ENCODE results near the gene SYNDIG1.

GRCh38 chr20:24705486-24705885, 236.1 kb downstream of the SYNDIG1 start:
- TF ChIP-seq POLR2A (IDR thresholded peaks at IDR 0.05): no peak
- TF ChIP-seq, protein P1, sequence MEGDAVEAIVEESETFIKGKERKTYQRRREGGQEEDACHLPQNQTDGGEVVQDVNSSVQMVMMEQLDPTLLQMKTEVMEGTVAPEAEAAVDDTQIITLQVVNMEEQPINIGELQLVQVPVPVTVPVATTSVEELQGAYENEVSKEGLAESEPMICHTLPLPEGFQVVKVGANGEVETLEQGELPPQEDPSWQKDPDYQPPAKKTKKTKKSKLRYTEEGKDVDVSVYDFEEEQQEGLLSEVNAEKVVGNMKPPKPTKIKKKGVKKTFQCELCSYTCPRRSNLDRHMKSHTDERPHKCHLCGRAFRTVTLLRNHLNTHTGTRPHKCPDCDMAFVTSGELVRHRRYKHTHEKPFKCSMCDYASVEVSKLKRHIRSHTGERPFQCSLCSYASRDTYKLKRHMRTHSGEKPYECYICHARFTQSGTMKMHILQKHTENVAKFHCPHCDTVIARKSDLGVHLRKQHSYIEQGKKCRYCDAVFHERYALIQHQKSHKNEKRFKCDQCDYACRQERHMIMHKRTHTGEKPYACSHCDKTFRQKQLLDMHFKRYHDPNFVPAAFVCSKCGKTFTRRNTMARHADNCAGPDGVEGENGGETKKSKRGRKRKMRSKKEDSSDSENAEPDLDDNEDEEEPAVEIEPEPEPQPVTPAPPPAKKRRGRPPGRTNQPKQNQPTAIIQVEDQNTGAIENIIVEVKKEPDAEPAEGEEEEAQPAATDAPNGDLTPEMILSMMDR (IDR thresholded peaks at IDR 0.05): no peak

Data from lower leg skin (tissue), 3 donors.